SKM-1 (cell line): ENCODE results near the gene PARPBP.
"Not testable (repeated sequence)": the region's sequence is repeated elsewhere in the genome, so short reads cannot be mapped to it uniquely, and the experiment has no call there.

Experiments used
- DNase-seq: peaks from one replicate; lab custom pipeline; 2025; ENCODE audit not compliant: unreplicated experiment; lab: John Stamatoyannopoulos, UW

PARPBP gene

DNA sequence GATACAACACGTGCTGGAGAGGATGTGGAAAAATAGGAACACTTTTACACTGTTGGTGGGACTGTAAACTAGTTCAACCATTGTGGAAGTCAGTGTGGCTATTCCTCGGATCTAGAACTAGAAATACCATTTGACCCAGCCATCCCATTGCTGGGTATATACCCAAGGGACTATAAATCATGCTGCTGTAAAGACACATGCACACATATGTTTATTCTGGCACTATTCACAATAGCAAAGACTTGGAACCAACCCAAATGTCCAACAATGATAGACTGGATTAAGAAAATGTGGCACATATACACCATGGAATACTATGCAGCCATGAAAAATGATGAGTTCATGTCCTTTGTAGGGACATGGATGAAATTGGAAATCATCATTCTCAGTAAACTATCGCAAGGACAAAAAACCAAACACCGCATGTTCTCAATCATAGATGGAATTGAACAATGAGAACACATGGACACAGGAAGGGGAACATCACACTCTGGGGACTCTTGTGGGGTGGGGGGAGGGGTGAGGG, 27.1 kb downstream of the PARPBP start:
- DNase-seq: not testable (repeated sequence)

DNA sequence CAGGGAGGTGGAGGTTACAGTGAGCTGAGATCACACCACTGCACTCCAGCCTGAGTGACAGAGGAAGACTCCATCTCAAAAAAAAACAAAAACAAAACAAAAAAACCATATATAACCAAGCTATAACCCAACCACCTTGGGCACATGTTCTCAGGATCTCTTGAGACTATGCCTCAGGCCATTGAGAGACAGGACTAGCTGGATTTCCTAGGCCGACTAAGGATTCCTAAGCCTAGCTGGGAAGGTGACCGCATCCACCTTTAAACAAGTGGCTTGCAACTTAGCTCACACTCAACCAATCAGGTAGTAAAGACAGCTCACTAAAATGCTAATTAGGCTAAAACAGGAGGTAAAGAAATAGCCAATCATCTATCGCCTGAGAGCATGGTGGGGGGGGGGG, 35.2 kb downstream of the PARPBP start:
- not testable (repeated sequence) for DNase-seq

DNA sequence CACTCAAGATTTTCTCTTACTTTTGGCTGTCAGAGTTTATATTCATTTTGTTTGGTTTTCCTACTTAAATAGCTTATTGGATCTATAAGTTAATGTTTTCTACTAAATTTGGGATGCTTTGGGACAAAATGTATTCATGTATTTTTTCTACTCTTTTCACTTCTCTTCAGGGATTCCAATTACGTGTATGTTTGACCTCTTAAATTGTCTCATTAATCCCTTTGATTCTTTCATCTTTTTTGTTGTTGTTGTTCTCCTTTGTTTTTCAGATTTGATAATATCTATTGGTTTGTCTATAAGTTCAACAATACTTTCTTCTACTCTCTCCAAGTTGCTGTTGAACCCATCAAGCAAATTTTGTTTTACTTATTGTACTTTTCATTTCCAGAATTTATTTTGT, 43.4 kb downstream of the PARPBP start:
- no peak for DNase-seq

DNA sequence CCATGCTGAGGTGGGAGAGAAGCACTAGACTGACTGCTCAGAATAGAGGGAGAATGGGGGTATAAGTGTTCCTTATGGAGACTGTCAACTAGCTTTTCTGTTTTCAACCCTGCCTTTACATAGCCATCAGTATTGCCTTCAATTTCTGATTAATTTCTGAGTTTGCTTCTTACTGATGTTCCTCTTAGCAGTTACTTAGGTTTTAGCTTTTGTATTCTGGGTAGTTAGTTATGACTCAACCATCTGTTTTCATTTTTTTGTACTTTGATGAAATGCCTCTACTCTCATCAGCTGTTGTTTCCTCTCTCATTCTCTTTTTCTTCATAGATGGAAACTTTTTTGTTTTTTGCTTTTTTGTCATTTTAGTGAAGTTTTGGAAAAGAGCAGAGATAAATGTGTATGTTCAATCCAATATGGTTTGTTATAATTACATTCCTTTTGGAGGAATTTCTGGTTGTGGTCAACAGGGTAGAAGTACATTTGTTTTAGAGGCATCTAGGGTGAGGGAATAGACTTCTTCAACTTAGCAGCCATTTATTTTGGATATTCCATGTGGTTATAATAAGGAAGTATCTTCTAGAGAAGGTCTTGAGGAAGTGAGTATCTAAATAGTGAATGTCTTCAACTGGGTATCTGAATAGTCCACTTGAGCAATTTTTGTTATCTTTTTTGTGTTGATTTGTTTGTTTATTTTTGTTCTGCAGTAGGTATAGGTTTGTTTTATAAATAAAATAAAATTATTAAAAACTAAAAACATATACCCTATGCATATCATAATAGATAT, 48.0 kb downstream of the PARPBP start:
- no peak for DNase-seq

DNA sequence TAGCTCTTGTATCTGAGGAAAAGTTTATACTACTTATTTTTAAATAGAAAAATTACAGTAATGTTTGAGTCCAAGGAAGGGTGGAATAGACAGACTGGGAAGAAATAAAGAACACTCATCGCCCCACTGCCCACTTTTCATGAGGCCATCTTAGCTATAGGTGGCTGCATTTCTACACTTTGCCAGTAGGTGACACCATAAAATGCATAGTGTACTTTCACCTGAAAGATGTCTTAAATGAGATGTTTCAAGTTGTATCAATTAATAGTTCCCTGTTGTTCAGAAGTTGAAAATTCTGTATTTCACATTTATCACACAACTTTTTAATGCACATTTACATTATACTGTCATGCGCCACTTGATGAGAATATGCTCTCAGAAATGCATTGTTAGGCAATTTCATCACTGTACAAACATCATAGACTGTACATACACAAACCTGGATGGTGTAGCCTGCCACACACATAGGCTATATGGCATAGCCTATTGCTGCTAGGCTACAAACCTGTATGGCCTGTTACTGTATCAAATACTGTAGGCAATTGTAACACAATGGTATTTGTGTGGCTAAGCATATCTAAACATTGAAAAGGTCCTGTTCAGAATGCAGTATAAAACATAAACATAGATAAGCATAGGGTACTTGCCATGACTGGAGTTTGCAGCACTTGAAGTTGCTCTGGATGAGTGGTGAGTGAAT, 50.1 kb downstream of the PARPBP start:
- DNase-seq: no peak

DNA sequence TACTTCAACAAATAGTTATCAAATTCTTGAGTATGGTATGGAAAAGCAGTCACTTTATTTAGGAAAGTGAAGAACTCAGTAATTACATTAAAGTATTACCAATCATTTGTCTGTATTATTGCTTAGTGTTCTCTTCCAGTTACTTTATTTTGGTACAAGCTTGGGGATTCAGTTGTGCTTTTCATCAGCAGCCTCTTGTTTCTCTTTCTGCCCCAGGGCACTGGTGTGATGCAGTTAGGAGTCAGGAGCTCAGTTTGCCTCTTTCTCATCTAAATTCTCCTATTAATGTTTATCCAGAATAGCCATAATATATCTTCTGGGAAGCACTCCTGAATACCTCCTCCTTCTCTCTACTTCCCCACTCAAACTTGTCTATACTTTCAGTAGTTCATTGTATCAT, 52.0 kb downstream of the PARPBP start:
- DNase-seq: no peak

DNA sequence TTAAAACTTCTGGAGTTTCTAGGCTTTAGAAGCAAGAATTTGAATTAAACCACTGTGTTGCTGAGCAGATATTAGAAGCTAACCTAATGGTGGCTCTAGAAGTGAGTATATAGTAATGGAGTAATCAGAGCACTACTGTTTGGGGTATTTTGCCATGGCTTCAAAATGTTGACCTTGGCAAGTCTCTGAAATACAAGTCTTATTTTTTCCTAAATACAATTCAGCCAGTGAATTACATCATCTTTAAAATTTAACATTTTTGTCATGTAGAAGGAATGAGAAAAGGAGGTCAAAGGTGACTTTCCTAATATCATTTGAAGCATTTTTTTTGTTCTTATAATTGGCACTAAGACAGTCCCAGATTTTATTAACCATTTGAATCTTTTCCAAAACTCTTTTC, 52.5 kb downstream of the PARPBP start:
- no peak for DNase-seq

DNA sequence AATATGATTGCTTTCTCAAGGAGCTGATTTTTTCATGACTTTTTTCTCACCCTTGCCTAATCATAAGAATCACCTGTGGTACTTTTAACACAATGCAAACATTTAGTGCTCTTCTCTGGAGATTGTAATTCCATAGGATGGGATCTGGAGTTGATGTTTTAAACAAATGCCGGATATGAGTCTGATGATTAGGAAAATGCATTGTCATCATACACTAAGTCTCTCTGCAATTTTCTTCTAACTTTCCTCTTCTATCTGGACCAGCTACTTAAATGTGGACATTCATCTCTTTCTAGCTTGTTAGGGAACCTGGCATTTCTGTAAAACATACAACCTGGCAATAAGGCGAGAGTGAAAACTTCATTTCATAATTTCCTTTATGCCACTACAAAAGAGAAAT, 54.1 kb downstream of the PARPBP start:
- no peak for DNase-seq

DNA sequence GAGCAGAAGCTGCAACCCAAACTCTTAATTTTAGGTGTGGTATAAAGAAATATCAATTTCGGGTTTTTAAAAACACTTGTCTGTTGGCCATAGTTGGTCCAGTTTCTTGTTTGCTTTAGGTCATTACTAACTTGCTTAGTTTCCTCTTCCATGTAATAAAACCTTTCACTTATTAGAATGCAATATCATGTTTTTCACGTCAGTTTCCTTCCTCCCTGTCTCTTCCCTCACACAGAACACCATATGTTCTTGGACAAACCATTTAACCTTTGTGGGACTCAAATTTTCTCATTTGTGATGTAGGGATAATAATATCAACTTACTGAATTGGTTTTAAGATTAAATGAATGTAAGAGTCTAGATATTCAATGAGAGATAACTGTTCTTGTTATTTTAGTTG, 54.8 kb downstream of the PARPBP start:
- no peak for DNase-seq

DNA sequence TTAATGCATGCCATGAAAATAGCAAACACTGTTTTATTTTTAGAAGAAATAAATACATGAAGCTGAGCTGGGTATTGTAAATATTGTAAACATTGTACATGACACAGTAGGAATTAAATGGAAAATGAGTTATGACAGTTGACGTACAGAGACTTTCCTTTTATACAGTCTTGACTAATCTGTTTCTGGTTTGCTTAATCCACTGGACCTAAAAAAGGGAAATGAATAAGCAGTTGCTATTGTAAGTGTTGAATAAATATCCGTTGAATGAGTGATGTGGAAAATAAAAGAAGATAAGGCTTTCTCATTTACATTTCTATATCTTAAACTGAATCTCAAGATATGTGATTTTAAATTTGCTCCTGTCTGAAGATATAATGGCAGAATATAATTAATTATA, 62.7 kb downstream of the PARPBP start:
- no peak for DNase-seq

DNA sequence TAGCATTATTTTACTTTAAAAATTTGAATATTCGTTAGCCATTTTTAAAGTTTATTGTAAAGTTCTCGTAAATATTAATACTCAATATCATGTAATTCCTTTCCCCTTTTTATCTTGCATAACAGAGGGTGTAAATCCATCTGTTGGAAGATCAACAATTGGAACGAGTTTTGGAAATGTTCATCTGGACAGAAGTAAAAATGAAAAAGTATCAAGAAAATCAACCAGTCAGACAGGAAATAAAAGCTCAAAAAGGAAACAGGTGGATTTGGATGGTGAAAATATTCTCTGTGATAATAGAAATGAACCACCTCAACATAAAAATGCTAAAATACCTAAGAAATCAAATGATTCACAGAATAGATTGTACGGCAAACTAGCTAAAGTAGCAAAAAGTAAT, 75.8 kb downstream of the PARPBP start:
- DNase-seq: no peak

DNA sequence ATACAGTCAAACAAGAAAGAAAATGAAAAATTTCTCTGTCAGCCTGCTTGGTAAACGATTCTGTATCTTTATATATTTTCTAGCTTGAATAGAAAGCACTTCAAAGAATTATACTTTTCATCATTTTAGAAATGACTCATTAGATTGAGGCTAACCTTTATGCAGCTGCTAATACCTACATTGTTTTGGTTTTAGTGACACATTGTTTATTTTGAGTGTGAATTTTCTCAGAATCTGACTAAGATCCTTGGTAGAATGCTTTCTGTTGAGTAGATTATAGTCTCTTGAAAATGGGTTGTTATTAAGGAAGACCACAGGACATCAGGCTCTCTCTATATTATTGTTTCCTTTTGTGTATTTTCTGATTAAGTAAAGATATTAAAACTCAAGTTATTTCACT, 77.8 kb downstream of the PARPBP start, which contains the start of gene PMCH:
TSS of gene PMCH (minus strand) at position 45 of the 400 bp plus-strand sequence. CDS start 63 bp downstream, outside the sequence.
- DNase-seq: no peak

DNA sequence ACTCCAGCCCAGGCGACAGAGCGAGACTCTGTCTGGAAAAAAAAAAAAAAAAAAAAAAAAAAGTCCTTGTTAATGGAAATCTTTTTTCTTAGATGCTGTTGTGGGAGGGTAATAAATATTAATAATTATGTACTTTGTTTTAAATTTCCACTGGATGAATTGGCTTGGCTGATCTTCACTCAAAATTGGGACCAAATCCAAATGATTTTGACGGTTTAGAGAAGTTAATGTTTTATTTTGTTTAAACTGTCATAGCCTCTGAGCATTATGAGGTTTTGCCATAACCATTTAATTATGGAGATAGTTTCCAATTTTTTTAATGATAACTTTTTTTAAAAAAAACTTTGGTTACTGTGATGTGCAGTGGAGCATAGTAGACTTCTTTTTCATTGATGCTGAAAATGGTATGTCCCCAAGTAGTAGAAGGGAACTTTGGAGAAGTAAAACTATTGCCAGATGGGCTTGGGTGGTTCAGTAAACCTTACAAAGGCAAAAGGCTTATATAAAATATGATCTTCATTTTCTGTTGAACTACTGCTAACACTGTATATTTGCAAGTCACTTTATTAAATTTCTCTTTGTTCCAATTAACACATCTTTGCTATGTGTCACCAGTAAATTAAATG, 81.6 kb downstream of the PARPBP start:
- DNase-seq: no peak

DNA sequence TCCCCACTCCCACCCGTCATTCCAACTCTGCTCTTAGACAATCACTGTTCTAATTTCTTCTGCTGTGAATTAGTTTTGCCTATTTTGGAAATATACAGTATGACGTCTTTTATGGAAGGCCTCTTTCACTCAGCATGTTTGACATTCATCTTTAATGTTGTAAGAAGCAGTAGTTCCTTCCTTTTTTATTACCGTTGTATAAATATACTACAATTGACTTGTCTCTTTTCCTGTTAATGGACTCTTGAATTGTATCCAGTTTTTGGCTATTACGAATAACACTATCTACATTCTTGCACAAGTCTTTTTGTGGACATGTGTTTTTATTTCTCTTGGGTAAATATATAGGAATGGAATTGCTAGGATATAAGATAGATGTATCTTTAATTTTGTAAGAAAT, 82.6 kb downstream of the PARPBP start:
- DNase-seq: no peak

DNA sequence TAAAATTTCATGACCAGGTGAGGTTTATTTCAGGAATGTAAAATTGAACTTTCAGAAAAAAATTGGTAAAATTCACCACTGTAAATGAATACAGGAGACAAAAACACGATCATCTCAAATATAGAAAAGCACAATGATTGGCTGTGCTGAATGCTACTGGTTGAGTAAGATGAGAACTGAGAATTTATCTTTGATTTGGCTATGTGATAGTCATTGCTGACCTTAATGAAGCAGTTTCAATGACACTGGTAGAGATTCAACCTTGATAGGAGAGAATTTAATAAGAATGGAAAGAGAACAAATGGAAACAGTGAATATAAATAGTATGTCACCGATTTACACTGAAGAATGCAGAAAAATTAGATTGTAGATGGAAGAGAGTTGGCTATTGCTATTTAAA, 84.0 kb downstream of the PARPBP start:
- DNase-seq: no peak

DNA sequence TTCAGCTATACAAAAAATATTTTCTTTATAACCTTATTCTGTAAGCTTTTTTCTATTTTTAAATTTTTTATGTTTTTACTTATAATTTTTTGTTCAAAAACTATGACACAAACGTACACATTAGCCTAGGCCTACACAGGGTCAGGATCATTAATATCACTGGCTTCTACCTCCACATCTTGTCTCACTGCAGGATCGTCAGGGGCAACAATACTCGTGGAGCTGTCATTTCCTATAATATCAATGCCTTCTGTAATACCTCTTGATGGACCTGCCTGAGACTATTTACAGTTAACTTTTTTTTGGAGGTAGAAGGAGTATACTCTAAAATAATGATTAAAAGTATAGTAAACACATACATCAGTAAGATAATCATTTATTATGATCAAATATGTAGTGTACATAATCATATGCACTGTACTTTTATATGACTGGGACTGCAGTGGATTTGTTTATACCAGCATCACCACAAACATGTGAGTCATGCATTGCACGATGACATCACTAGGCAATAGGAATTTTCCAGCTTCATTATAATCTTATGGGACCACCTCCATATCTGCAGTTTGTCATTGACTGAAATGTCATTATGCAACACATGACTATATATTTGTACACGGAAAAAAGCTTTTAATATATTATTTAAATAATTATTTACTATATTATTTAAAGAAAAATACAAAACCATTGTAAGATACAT, 96.2 kb downstream of the PARPBP start:
- no peak for DNase-seq

DNA sequence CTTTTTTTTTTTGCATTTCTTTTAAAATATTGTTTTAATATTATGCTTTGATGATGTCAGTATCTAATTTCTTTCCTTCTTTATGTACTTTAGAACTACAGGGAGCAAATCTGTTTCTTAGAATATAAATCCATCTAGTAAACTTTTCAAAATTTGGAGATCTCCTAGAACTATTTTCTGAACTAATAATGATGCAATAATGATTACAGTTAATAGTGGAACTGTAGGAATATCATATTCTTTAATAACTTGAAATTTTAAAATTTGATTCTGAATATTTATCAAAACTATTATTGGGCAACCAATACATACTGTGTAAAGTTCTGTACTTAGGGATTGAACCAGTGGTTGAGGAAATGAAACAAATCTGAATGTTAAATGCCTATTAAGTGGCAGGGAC, 100.8 kb downstream of the PARPBP start:
- no peak for DNase-seq

DNA sequence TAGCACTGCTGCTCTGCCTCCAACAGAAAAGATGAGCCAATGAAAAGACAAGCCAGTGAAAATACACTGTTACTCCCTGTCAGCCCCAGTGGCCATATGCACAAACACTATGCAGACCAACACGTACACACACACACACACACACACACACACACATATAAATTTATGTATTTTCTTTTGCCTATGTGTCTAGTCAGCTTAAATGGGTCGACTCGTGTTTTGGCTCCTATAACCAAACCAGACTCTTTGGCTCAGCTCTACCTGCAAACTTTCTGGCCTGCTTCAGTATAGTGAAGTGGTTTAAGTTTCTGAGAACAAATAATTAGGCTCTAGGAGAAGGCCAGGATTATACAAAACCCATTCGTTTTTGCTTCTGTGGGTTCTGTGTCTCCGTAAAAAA, 108.0 kb downstream of the PARPBP start:
- DNase-seq: no peak

DNA sequence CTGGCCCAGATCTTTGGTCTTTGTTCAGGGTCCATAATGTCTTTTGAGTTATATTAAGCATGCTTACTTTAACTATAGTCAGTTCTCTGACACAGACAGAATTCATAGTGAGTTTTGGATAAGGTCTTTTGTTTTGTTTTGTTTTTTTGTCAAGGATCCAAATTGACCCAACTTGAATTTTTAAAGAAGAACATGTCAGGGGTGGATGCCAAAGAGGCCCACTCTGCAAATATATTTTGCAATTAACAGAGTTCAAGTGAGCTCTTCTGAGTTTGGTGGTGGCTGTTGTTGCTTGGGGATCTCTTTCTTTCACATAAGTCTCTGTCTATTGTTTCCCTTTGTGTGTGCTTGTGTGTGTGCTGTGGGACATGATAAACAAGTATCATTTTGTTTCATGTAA, 112.1 kb downstream of the PARPBP start:
- no peak for DNase-seq

DNA sequence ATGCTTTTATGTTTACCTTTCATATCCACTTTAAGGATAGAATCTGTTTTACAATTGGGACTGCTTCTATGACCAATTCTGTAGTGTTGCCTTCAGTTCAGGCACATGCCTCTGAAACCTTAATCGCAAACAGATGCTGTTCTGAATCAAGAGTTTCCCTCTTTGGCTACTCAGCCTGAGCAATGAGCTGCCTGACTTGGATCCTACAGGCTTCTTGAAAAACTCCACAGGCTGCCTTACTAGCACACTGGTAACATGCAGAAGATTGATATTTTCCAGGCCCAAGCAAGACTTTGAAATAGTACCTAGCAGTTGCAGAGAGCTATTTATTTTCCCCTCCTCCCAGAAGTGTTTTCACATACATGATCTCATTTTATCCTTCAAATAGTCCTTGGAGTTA, 112.5 kb downstream of the PARPBP start:
- DNase-seq: no peak

DNA sequence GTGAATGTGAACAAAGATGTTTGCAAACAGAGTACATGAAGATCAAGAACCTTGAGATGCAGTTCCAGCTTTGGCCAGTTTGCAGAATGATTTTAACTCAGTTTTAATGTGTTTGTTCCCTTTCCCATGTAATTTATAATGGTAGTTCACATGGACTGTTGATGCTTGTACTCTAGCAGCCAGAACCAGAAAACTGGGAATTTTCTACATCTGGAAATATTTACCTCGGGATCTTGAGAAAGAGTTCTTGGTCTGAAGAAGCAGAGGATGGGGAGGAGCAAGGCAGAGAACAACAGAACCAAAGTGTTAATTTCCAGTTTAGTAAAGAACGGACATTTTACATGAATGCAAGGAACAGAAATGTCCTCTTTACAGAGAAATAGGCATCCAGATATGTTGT, 114.6 kb downstream of the PARPBP start:
- DNase-seq: no peak
